ENCODE data around the gene COA3.

DNA sequence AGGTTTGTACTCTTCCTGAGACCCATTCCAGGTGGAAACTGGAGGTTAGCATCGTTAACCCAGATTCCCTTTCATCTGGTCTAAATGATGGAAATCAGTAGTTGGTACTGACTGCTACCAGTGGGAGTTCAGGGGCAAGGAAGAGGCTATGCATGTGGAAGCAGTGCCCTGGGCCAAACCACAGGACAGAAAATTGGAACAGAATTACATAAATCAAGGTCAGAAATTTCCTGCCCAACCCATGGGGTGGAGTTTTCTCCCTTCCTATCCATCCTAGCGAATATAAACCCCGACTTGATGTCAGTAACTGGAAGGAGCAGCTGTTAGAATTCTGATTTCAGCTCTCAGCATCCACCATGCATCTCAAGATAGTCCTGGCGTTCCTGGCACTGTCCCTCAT is 45.8 kb upstream of the COA3 start, which contains the start of gene AOC2:
- TF ChIP-seq, protein P1, sequence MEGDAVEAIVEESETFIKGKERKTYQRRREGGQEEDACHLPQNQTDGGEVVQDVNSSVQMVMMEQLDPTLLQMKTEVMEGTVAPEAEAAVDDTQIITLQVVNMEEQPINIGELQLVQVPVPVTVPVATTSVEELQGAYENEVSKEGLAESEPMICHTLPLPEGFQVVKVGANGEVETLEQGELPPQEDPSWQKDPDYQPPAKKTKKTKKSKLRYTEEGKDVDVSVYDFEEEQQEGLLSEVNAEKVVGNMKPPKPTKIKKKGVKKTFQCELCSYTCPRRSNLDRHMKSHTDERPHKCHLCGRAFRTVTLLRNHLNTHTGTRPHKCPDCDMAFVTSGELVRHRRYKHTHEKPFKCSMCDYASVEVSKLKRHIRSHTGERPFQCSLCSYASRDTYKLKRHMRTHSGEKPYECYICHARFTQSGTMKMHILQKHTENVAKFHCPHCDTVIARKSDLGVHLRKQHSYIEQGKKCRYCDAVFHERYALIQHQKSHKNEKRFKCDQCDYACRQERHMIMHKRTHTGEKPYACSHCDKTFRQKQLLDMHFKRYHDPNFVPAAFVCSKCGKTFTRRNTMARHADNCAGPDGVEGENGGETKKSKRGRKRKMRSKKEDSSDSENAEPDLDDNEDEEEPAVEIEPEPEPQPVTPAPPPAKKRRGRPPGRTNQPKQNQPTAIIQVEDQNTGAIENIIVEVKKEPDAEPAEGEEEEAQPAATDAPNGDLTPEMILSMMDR (IDR thresholded peaks at IDR 0.05) = no peak
- TF ChIP-seq POLR2A (IDR thresholded peaks at IDR 0.05) = no peak

Data from body of pancreas (tissue), 4 donors.